22Rv1 (cell line): ENCODE measurements around the gene PGAM2.

Experiments used
- H3K27ac ChIP-seq: fragments of 450-650 bp; 2 replicates; pipeline ENCODE4 v1.5.1; 2017
- ZFX ChIP-seq: fragments of 450-650 bp; IDR thresholded peaks from 2 replicates; pipeline ENCODE4 v1.6.1; 2017; ENCODE audit warnings: antibody characterized with exemption, borderline replicate concordance
- TF ChIP-seq, protein P1 (sequence below): fragments of 450-650 bp; IDR thresholded peaks from 2 replicates; pipeline ENCODE4 v1.5.1; 2017; ENCODE audit warnings: mild to moderate bottlenecking

PGAM2 gene

GRCh38 chr7:44101966-44102845 lies 36.8 kb upstream of the PGAM2 start:
- TF ChIP-seq, protein P1, sequence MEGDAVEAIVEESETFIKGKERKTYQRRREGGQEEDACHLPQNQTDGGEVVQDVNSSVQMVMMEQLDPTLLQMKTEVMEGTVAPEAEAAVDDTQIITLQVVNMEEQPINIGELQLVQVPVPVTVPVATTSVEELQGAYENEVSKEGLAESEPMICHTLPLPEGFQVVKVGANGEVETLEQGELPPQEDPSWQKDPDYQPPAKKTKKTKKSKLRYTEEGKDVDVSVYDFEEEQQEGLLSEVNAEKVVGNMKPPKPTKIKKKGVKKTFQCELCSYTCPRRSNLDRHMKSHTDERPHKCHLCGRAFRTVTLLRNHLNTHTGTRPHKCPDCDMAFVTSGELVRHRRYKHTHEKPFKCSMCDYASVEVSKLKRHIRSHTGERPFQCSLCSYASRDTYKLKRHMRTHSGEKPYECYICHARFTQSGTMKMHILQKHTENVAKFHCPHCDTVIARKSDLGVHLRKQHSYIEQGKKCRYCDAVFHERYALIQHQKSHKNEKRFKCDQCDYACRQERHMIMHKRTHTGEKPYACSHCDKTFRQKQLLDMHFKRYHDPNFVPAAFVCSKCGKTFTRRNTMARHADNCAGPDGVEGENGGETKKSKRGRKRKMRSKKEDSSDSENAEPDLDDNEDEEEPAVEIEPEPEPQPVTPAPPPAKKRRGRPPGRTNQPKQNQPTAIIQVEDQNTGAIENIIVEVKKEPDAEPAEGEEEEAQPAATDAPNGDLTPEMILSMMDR, result no peak
- no peak for TF ChIP-seq ZFX
- no peak overlapping the region for H3K27ac ChIP-seq

- H3K27ac ChIP-seq, result no peak overlapping the region
Measured at GRCh38 chr7:44101303-44101965, 36.1 kb upstream of the PGAM2 start.

GRCh38 chr7:44100458-44101302 lies 35.3 kb upstream of the PGAM2 start:
- H3K27ac ChIP-seq, result no peak overlapping the region
- TF ChIP-seq, protein P1, result no peak
- TF ChIP-seq ZFX, result no peak

More at GRCh38 chr7:44101303-44101965, 36.1 kb upstream of the PGAM2 start:
- TF ChIP-seq, protein P1, result no peak
- no peak for TF ChIP-seq ZFX

GRCh38 chr7:44099669-44100068 lies 34.3 kb upstream of the PGAM2 start:
- no peak overlapping the region for H3K27ac ChIP-seq
- TF ChIP-seq, protein P1, result no peak
- TF ChIP-seq ZFX, result no peak

GRCh38 chr7:44098092-44099068 lies 33.0 kb upstream of the PGAM2 start:
- no peak overlapping the region for H3K27ac ChIP-seq
- no peak for TF ChIP-seq ZFX
- TF ChIP-seq, protein P1, result no peak

DNA sequence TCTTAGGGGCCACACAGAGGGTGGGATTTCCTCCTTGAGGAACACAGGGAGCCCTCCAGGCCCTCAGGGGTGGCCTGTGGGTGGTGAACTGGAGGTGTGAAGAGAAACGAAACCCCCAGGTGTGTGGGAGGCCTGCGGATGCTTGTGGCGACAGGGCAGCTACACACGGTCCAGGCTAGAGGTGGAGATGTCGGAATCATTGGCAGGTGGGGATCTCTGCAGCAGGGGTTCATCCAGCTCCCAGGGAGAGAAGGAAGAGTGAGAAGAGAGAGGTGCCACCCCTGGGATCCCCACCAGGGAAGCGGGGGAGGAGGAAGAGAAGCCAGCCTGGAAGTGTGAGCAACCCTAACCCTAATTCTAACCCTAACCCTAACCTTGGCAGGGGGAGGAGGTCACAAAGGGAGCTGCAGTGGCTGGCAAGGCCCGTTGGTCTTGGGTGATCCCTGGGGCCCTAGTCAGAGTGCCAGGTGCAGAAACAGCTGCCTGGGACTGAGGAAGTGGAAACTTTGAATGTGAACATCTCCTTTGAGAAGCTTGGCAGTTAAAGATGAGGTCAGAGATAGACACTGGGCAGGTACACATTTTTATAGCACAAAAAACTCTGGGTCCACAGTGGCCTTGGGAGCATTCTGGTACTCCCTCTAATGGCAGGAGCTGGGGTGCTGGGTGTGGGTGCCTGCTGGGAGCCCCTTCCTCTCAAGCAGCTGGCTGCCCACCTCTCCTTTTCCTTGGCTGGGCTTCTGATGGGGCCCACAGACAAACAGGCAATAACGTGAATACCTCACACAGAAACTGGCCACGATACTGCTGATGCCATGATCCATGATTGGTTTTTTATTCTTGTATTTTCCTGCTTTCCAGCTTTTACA lies 31.9 kb upstream of the PGAM2 start:
- TF ChIP-seq ZFX, result no peak
- TF ChIP-seq, protein P1, result no peak
- no peak overlapping the region for H3K27ac ChIP-seq
